RWPE1 (cell line): ENCODE measurements around the gene DAAM2.

Source experiments
- CTCF ChIA-PET: fragments of 350-600 bp; sonication (Branson Sonifier 250); formaldehyde crosslinking; extraction: SDS; loops from one replicate; lab custom pipeline; 2021; lab: Yijun Ruan, JAX
- POLR2A ChIA-PET: fragments of 400-600 bp; formaldehyde crosslinking; extraction: SDS; loops from one replicate; lab custom pipeline; 2020; ENCODE audit warnings: antibody characterized with exemption; ENCODE audit not compliant: low non-redundant PET; lab: Yijun Ruan, JAX
- DNase-seq: peaks from one replicate; pipeline ENCODE4 v3.0.0; 2012; ENCODE audit warnings: low spot score
- H3K27ac ChIP-seq: fragments of 450-650 bp; 2 replicates; pipeline ENCODE4 v1.5.1; 2017
- CTCF ChIP-seq: fragments of 450-650 bp; conservative IDR thresholded peaks from 2 replicates; pipeline ENCODE4 v1.5.1; 2017; ENCODE audit warnings: low read depth, mild to moderate bottlenecking

DAAM2 gene

GRCh38 chr6:39772559-39773273, 19.5 kb upstream of the DAAM2 start:
- H3K27ac ChIP-seq, result no peak overlapping the region
- CTCF ChIA-PET, result no interaction called here
- POLR2A ChIA-PET, result no interaction called here
- DNase-seq, result no peak
- TF ChIP-seq CTCF, result no peak

GRCh38 chr6:39773782-39774181, 18.4 kb upstream of the DAAM2 start:
- no peak for TF ChIP-seq CTCF
- ChIA-PET CTCF (no interaction called here), POLR2A (no interaction called here)
- H3K27ac ChIP-seq, result no peak overlapping the region
- no peak for DNase-seq

- ChIA-PET POLR2A (no interaction called here), CTCF (no interaction called here)
- DNase-seq, result no peak
- H3K27ac ChIP-seq, result no peak overlapping the region
- TF ChIP-seq CTCF, result no peak
These were observed 15.6 kb upstream of the DAAM2 start for GRCh38 chr6:39776581-39776980.

- ChIA-PET CTCF (interaction anchor here (0.5 kb wide), 1 partner anchor 413 kb away, joined by 4 read pairs; no protein-coding TSS in a partner anchor), POLR2A (no interaction called here)
- DNase-seq, result no peak
- TF ChIP-seq CTCF, result no peak
- no peak overlapping the region for H3K27ac ChIP-seq
These were observed 15.0 kb upstream of the DAAM2 start for GRCh38 chr6:39777218-39777617.

GRCh38 chr6:39777661-39778060, 14.5 kb upstream of the DAAM2 start:
- DNase-seq, result no peak
- TF ChIP-seq CTCF, result no peak
- CTCF ChIA-PET, result interaction anchor here (0.5 kb wide), 1 partner anchor 413 kb away, joined by 4 read pairs; no protein-coding TSS in a partner anchor
- no peak overlapping the region for H3K27ac ChIP-seq
- POLR2A ChIA-PET, result no interaction called here

GRCh38 chr6:39778581-39779255, 13.5 kb upstream of the DAAM2 start:
- TF ChIP-seq CTCF, result no peak
- no peak for DNase-seq
- no peak overlapping the region for H3K27ac ChIP-seq
- ChIA-PET CTCF (no interaction called here), POLR2A (no interaction called here)
